ENCODE data around the gene FOXF1. TPM values are rescaled to one million over a fixed set of nuclear protein-coding genes. Genes with fewer than 3 reads are reported as not detected.

The FOXF1 gene
- total RNA-seq, 2 donors from 2014 or later: 6.3 to 12.1 TPM

DNA sequence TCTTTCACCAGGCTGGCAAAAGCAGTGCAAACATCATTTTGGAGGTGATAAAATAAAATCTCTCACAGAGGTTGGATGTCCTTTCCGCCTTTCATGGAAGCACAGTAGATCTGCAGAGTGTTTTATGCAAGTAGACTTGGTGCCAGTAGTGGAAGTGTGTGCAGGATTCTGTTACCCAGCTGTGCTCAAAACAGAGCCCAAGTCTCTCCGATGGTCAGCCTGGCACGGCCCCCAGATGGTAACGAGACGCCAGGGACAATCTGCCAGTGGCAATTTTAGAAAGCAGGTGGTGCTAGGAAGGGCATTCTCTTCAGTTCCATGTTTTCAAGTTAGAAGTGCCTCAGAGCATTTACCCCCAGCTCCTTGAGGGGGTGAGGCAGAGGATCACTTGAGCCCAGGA lies 46.2 kb downstream of the FOXF1 start:
- no peak overlapping the region for H3K9ac ChIP-seq (ENCODE audit: low read depth in 2 of 2, low read length in 2 of 2)
- H3K27ac ChIP-seq: no peak overlapping the region
- H3K4me3 ChIP-seq: no peak overlapping the region
- H3K27me3 ChIP-seq: no peaks in the 10 kb centered on the region
- TF ChIP-seq, protein P1, sequence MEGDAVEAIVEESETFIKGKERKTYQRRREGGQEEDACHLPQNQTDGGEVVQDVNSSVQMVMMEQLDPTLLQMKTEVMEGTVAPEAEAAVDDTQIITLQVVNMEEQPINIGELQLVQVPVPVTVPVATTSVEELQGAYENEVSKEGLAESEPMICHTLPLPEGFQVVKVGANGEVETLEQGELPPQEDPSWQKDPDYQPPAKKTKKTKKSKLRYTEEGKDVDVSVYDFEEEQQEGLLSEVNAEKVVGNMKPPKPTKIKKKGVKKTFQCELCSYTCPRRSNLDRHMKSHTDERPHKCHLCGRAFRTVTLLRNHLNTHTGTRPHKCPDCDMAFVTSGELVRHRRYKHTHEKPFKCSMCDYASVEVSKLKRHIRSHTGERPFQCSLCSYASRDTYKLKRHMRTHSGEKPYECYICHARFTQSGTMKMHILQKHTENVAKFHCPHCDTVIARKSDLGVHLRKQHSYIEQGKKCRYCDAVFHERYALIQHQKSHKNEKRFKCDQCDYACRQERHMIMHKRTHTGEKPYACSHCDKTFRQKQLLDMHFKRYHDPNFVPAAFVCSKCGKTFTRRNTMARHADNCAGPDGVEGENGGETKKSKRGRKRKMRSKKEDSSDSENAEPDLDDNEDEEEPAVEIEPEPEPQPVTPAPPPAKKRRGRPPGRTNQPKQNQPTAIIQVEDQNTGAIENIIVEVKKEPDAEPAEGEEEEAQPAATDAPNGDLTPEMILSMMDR (IDR thresholded peaks at IDR 0.05): no peak
- no peaks in the 10 kb centered on the region for H3K4me1 ChIP-seq
- intact Hi-C loops (cut with DNase I): no loop called here
- no peaks in the 10 kb centered on the region for H3K36me3 ChIP-seq
- no peaks in the 10 kb centered on the region for H3K9me3 ChIP-seq
- DNase-seq: no peak

DNA sequence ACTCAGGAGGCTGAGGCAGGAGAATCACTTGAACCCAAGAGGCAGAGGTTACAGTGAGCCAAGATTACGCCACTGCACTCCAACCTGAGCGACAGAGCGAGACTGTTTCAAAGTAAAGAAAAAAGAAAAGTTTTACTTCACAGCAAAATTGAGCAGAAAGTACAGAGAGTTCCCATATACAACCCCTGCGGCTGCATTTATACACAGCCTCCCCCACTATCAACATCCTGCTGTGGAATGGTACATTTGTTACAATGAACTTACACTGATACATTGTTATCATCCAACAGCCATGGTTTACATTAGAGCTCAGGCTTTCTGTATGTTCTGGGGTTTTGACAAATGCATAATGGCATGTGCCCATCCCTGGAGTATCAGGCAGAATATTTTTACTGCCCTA lies 47.3 kb downstream of the FOXF1 start:
- H3K9ac ChIP-seq (ENCODE audit: low read depth in 2 of 2, low read length in 2 of 2): no peak overlapping the region
- no peaks in the 10 kb centered on the region for H3K9me3 ChIP-seq
- intact Hi-C loops (cut with DNase I): no loop called here
- DNase-seq: no peak
- TF ChIP-seq, protein P1 (IDR thresholded peaks at IDR 0.05): no peak
- H3K4me3 ChIP-seq: no peak overlapping the region
- H3K27ac ChIP-seq: no peak overlapping the region
- no peaks in the 10 kb centered on the region for H3K36me3 ChIP-seq
- no peaks in the 10 kb centered on the region for H3K4me1 ChIP-seq
- H3K27me3 ChIP-seq: no peaks in the 10 kb centered on the region

DNA sequence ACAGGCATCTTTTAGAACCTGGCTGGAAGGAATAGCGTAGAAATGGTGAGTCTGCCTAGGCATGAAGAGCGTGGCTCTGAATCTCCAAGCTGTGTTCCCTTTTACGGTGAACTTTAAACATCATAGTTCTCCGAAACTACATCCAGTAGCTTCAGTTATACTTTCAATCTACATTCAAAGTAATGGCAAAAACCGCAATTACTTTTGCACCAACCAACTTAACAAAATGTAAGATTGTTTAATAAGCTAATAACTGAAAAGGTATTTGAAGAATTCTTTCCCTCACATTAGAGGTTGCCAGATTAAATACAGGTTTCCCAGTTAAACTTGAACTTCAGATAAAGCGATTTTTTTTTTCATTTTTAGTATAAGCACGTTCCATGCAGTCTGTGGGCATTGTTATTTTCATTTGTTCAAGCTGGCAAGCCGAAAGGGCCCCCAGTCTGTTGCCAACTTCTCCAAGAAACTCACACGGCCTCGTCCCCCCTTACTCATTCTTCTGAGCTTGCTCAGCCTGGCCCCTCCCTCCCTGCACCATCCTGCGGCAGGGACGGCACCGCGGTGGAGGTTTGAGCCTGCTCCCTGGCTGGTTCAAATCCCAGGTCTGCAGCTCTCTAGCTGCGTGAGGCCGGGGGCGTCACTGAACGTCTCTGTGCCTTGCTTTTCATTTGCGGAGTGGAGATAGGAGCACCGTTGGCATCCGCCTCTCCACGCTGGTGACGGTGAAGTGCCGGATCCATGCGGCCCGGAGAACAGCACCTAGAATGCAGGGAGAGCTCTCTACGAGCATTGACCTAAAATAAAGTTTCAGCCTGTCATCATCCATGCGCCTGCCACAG lies 48.2 kb downstream of the FOXF1 start:
- intact Hi-C loops (cut with DNase I): no loop called here
- no peaks in the 10 kb centered on the region for H3K27me3 ChIP-seq
- H3K36me3 ChIP-seq: no peaks in the 10 kb centered on the region
- TF ChIP-seq, protein P1 (IDR thresholded peaks at IDR 0.05): no peak
- no peak overlapping the region for H3K4me3 ChIP-seq
- H3K9ac ChIP-seq (ENCODE audit: low read depth in 2 of 2, low read length in 2 of 2): no peak overlapping the region
- H3K27ac ChIP-seq: no peak overlapping the region
- DNase-seq: no peak
- no peaks in the 10 kb centered on the region for H3K4me1 ChIP-seq
- no peaks in the 10 kb centered on the region for H3K9me3 ChIP-seq

DNA sequence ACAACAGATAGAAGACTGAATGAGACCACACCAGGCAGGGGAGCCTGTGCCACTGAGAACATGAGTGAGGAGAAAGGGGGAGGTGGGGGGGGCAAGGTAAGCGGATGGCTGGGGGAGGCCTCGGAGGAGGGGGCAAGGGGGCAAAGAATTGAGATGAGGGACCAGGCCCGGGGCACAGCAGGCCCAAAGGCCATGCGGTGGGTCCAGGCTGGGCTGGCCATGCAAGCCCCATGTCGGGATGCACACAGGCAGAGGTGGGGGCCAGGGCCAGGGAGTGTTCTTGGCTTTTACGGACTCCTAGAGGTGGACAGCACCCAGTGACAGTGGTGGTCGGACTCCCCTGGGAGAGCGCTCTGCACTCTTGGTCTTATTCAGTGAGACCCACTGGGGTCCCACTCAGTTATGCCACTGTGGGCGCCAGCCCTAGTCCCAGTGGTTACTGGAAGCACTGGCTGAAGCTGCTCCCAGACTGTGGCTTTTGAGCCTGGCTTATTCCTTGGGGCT lies 49.5 kb downstream of the FOXF1 start:
- intact Hi-C loops (cut with DNase I): loop anchor here (5.0 to 10.0 kb wide), 2 partner anchors 645 to 717 kb away; no protein-coding TSS in a partner anchor
- Histone ChIP-seq H3K4me3 (no peak overlapping the region), H3K9ac (ENCODE audit: low read depth in 2 of 2, low read length in 2 of 2) (no peak overlapping the region), H3K27ac (no peak overlapping the region), H3K9me3 (no peaks in the 10 kb centered on the region), H3K4me1 (no peaks in the 10 kb centered on the region), H3K27me3 (peaks cover 10% of the 10 kb centered on the region), H3K36me3 (no peaks in the 10 kb centered on the region)
- DNase-seq: no peak
- TF ChIP-seq, protein P1 (IDR thresholded peaks at IDR 0.05): no peak

DNA sequence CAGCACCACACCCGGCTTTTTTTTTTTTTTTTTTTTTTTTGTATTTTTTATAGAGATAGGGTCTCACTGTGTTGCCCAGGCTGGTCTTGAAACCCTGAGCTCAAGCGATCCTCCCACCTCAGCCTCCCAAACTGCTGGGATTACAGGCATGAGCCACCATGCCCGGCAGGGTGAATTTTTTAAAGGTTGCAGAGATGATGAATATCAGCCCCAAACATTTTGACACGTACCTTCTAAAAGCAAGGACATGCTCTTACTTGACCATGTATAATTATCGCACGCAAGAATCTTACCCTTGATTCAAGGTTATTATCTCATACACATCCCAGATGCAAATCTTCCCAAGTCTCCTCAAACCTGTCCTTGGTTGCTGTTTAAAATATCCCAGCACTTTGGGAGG lies 52.0 kb downstream of the FOXF1 start:
- TF ChIP-seq, protein P1 (IDR thresholded peaks at IDR 0.05): no peak
- no peak for DNase-seq
- peaks cover 35% of the 10 kb centered on the region for H3K27me3 ChIP-seq
- H3K9ac ChIP-seq (ENCODE audit: low read depth in 2 of 2, low read length in 2 of 2): no peak overlapping the region
- no peaks in the 10 kb centered on the region for H3K9me3 ChIP-seq
- H3K4me1 ChIP-seq: no peaks in the 10 kb centered on the region
- no peaks in the 10 kb centered on the region for H3K36me3 ChIP-seq
- intact Hi-C loops (cut with DNase I): loop anchor here (2.0 to 10.0 kb wide), 3 partner anchors 500 to 715 kb away; no protein-coding TSS in a partner anchor
- no peak overlapping the region for H3K4me3 ChIP-seq
- no peak overlapping the region for H3K27ac ChIP-seq
